Subcutaneous adipose tissue (tissue), 4 donors: ENCODE measurements around the gene FEV. TPM values are rescaled to one million over a fixed set of nuclear protein-coding genes. Genes with fewer than 3 reads are reported as not detected.

Source experiments
- total RNA-seq, 4 donors: library from RNA; depleted of rRNA; stranded (reverse); fragments of >200 nt; gene quantifications; one replicate each; pipeline ENCODE4 v1.1.0, GENCODE V29; 2016
- TF ChIP-seq, protein P1 (sequence below): fragments of 450-650 bp; IDR thresholded peaks from one replicate; pipeline ENCODE4 v1.5.1; 2016; ENCODE audit warnings: low read depth, mild to moderate bottlenecking, control low read depth, antibody characterized with exemption, moderate library complexity

The FEV gene
- total RNA-seq, 4 donors from 2014 or later = not detected

DNA sequence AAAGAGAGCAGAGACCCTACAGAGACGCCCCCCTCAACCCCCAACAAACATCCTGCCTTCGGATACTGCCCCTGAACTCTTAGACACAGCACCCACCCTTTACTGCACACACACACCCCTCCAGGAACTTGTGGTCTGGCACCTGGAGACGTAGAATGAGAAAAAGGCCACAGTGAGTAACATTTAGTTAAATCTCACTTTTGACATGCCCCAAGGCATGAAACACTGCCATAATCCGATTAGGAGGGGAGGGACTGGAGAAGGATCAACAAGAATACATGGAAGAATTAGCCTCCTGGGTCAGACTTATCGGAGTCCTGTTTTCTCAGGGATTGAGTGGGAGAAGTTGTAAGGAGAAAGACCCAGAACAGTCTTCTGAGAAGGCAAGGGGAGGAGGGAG lies 21.4 kb downstream of the FEV start:
- TF ChIP-seq, protein P1, sequence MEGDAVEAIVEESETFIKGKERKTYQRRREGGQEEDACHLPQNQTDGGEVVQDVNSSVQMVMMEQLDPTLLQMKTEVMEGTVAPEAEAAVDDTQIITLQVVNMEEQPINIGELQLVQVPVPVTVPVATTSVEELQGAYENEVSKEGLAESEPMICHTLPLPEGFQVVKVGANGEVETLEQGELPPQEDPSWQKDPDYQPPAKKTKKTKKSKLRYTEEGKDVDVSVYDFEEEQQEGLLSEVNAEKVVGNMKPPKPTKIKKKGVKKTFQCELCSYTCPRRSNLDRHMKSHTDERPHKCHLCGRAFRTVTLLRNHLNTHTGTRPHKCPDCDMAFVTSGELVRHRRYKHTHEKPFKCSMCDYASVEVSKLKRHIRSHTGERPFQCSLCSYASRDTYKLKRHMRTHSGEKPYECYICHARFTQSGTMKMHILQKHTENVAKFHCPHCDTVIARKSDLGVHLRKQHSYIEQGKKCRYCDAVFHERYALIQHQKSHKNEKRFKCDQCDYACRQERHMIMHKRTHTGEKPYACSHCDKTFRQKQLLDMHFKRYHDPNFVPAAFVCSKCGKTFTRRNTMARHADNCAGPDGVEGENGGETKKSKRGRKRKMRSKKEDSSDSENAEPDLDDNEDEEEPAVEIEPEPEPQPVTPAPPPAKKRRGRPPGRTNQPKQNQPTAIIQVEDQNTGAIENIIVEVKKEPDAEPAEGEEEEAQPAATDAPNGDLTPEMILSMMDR = no peak

DNA sequence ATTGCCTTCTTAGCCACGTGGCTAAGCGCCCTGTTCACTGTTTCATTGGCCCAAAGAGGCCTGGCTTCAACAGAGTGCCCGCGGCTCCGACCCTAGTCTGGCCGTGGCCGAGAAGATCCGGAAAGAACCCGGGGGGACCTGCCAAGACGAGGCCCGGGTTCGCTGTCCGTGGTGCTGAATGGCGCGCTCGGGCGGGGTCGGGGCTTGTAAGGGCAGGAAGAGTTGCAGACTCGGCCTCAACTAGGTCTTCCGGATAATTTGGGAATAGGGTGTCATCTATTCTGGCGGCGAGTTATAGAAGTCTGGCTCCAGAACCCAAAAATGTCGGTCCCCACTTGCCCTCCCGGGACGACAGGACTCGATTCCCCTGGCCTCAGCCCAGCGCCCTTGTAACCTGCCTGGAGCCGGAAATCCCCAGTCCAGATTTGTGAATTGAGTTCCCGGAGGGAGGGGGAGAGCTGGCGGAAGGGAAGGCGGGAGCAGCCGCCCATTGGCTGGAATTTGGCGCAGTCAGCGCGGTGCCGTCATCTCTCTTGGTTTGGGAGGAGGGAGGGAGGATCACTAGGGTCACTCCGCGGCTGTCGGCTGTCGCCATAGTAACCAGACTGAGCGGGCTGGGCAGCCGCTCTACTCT lies 22.0 kb downstream of the FEV start:
- TF ChIP-seq, protein P1 = no peak

DNA sequence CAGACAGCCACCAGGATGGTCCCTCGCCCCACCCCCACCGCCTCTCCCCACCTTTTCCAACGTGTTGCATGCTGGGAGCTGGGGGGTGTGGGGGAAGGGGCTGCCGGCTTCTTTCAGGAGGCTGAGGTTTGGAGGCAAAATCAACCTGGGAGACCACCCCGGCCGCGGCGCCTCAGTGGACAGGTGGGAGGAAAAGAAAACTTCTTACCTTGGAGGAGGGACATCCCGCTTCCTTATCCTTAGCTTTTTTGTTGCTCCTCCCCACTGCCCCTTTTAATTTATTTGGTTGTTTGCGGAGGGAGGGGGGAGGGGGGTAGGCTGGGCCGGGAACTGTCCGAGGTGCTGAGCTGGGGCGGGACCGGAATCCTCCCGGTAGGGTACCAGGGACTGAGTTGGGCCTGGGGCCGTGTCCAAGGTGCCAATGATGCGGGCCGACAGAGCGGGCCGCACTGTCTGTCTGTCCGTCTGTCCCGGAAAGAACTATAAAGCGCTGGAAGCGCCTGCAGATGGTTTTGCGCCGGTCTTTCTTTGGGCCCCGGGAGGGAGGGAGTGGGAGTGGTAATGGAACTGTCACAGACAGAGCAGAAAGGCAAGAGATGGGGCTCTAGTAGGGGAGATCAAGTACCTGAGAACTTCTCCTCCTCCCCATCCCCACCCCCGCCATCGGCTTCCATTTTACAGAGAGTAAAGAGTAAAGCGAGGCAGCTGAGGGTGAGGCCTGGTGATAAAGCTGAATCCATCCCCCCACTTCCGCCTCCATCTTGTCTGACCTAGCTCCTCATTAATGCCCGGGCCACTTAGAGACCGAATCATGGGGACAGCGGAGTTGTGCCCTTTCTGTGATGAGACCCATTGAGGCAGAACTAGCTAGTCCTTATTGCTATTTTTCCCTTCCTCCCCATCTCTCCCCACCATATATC lies 23.1 kb downstream of the FEV start:
- TF ChIP-seq, protein P1 = no peak

DNA sequence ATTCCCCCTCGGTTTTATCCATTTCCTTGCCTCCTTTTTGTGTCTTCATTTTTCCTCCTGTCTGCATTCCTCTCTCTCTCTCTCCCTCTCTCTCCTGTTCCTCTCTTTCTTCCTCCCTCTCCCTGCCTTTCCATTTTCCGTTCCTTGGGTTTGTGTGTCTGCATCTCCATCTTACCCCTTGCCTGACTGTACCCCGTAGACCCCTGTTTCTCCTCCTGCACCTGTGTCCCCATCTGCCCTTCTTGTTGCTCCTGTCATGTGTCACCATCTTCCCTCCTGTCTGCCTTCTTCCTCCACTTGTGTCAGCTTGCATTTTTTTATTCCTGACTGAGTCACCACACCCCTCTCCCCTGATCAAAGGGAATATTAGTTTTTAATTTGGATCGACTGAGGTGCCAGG lies 23.8 kb downstream of the FEV start:
- TF ChIP-seq, protein P1 = no peak

DNA sequence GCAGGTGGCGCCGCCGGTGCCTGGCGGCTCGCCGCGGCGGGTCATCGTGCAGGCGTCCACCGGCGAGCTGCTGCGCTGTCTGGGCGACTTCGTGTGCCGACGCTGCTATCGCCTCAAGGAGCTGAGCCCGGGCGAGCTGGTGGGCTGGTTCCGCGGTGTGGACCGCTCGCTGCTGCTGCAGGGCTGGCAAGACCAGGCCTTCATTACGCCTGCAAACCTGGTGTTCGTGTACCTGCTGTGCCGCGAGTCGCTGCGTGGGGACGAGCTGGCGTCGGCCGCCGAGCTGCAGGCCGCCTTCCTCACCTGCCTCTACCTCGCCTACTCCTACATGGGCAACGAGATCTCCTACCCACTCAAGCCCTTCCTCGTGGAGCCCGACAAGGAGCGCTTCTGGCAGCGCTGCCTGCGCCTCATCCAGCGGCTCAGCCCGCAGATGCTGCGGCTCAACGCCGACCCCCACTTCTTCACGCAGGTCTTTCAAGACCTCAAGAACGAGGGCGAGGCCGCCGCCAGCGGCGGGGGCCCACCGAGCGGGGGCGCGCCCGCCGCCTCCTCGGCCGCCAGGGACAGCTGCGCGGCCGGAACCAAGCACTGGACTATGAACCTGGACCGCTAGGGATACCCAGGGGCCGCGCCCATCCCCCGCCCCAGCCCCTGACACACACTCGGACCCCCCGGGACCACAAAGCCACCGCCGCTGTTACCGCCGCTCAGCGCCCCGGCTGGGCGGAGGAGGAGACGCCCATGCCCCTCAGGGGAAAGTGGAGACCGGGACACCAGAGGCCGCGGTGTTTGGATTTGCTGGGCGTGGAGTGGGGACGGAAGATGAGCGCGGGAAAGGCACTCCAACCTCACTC lies 24.4 kb downstream of the FEV start:
- TF ChIP-seq, protein P1 = no peak

DNA sequence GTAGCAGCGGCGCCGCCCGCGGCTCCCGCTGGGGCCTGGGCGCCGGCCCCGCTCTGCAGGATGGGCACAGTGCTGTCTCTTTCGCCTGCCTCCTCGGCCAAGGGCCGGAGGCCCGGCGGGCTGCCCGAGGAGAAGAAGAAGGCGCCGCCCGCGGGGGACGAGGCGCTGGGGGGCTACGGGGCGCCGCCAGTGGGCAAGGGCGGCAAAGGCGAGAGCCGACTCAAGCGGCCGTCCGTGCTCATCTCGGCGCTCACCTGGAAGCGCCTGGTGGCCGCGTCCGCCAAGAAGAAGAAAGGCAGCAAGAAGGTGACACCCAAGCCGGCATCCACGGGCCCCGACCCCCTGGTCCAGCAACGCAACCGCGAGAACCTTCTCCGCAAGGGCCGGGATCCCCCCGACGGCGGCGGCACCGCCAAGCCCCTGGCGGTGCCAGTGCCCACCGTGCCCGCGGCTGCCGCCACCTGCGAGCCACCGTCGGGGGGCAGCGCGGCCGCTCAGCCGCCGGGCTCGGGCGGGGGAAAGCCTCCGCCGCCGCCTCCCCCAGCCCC lies 25.1 kb downstream of the FEV start:
- TF ChIP-seq, protein P1 = no peak
